ENCODE measurements around the gene PECR. TPM values are rescaled to one million over a fixed set of nuclear protein-coding genes. Genes with fewer than 3 reads are reported as not detected.

Gene PECR
- total and polyA plus RNA-seq, 4 donors: 10.6 to 25.9 (median 13.4) TPM

- no peak for ATAC-seq (ENCODE audit: insufficient read depth, low FRiP score)
- DNase-seq: no peak
- no peak for TF ChIP-seq CTCF (IDR thresholded peaks at IDR 0.05; ENCODE audit: control extremely low read depth, extremely low read depth)
- 96% methylated on average over 3 of the region's 3 CpGs for WGBS, 2 donors
- Histone ChIP-seq H3K4me1 (ENCODE audit: control insufficient read depth in 5 of 5, insufficient read depth in 5 of 5, low read length in 5 of 5) (no peaks in the 10 kb centered on the region), H3K4me3 (no peak overlapping the region), H3K27ac (ENCODE audit: low read depth in 1 of 2, low read length in 1 of 2) (no peak overlapping the region), H3K27me3 (ENCODE audit: control insufficient read depth in 3 of 3, insufficient read depth in 3 of 3, low read length in 2 of 3) (no peaks in the 10 kb centered on the region), H3K9ac (ENCODE audit: insufficient read depth in 1 of 2, low read length in 2 of 2) (no peak overlapping the region), H3K36me3 (ENCODE audit: control insufficient read depth in 4 of 4, insufficient read depth in 4 of 4, low read length in 4 of 4) (peaks cover 4 to 18% (median 5%) of the 10 kb centered on the region in 4 donors), H3K9me3 (ENCODE audit: control insufficient read depth in 4 of 4, insufficient read depth in 3 of 4, low read length in 3 of 4) (no peaks in the 10 kb centered on the region)
Observed at GRCh38 chr2:216039918-216040317, 41.7 kb downstream of the PECR start.

- Histone ChIP-seq H3K4me1 (ENCODE audit: control insufficient read depth in 5 of 5, insufficient read depth in 5 of 5, low read length in 5 of 5) (peaks cover 0 to 3% (median 0%) of the 10 kb centered on the region in 5 donors), H3K9ac (ENCODE audit: insufficient read depth in 1 of 2, low read length in 2 of 2) (no peak overlapping the region), H3K36me3 (ENCODE audit: control insufficient read depth in 4 of 4, insufficient read depth in 4 of 4, low read length in 4 of 4) (peaks cover 0 to 5% (median 2%) of the 10 kb centered on the region in 4 donors), H3K4me3 (no peak overlapping the region), H3K9me3 (ENCODE audit: control insufficient read depth in 4 of 4, insufficient read depth in 3 of 4, low read length in 3 of 4) (no peaks in the 10 kb centered on the region), H3K27ac (ENCODE audit: low read depth in 1 of 2, low read length in 1 of 2) (no peak overlapping the region), H3K27me3 (ENCODE audit: control insufficient read depth in 3 of 3, insufficient read depth in 3 of 3, low read length in 2 of 3) (no peaks in the 10 kb centered on the region)
- peak; percentile 55 to 77 (median 67) for DNase-seq
- WGBS, 2 donors: 65 to 85% methylated on average over 1 of the region's 1 CpG
- TF ChIP-seq CTCF (IDR thresholded peaks at IDR 0.05; ENCODE audit: control extremely low read depth, extremely low read depth): peak; percentile 60
- ATAC-seq (ENCODE audit: insufficient read depth, low FRiP score): no peak
Observed at GRCh38 chr2:216034065-216034464, 47.5 kb downstream of the PECR start.

GRCh38 chr2:216033403-216033802 lies 48.2 kb downstream of the PECR start:
- H3K4me3 ChIP-seq: no peak overlapping the region
- H3K9me3 ChIP-seq (ENCODE audit: control insufficient read depth in 4 of 4, insufficient read depth in 3 of 4, low read length in 3 of 4): no peaks in the 10 kb centered on the region
- H3K36me3 ChIP-seq (ENCODE audit: control insufficient read depth in 4 of 4, insufficient read depth in 4 of 4, low read length in 4 of 4): peaks cover 0 to 5% (median 2%) of the 10 kb centered on the region in 4 donors
- WGBS, 2 donors: 88 to 95% methylated on average over 3 of the region's 3 CpGs
- no peaks in the 10 kb centered on the region for H3K27me3 ChIP-seq (ENCODE audit: control insufficient read depth in 3 of 3, insufficient read depth in 3 of 3, low read length in 2 of 3)
- ATAC-seq (ENCODE audit: insufficient read depth, low FRiP score): no peak
- DNase-seq: no peak
- no peak overlapping the region for H3K27ac ChIP-seq (ENCODE audit: low read depth in 1 of 2, low read length in 1 of 2)
- H3K4me1 ChIP-seq (ENCODE audit: control insufficient read depth in 5 of 5, insufficient read depth in 5 of 5, low read length in 5 of 5): peaks cover 0 to 3% (median 0%) of the 10 kb centered on the region in 5 donors
- no peak for TF ChIP-seq CTCF (IDR thresholded peaks at IDR 0.05; ENCODE audit: control extremely low read depth, extremely low read depth)
- no peak overlapping the region for H3K9ac ChIP-seq (ENCODE audit: insufficient read depth in 1 of 2, low read length in 2 of 2)
